NK-92 (cell line): ENCODE data around the gene MED19.
"Not testable (repeated sequence)": the region's sequence is repeated elsewhere in the genome, so short reads cannot be mapped to it uniquely, and the experiment has no call there.

Source experiments
- DNase-seq: peaks from one replicate; lab custom pipeline; 2025; ENCODE audit not compliant: unreplicated experiment; lab: John Stamatoyannopoulos, UW

Gene MED19

GRCh38 chr11:57705432-57705831 lies 6.6 kb downstream of the MED19 start:
- not testable (repeated sequence) for DNase-seq

DNA sequence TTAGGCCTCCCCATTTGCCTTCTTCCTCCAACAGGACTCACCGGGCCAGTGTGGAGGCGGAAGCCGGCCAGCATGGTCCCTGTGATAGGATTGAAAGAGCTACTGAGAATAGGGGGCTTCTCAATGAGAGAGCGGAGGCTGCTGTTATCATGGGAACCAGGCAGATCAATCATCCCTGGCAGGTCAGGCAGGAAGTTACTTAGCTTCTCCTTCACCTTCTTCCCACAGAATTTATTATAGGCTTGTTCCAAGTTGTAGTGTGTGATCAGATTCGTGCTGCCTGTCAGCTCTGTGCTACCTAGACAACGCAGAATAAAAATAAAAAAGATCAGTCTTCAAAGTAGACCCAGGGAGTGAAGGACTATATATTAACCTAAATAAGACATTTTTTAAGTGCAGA lies 7.1 kb downstream of the MED19 start:
- no peak for DNase-seq

GRCh38 chr11:57703341-57703740 lies 8.7 kb downstream of the MED19 start:
- no peak for DNase-seq

GRCh38 chr11:57700425-57700824 lies 11.6 kb downstream of the MED19 start:
- DNase-seq: no peak

GRCh38 chr11:57699813-57700212 lies 12.2 kb downstream of the MED19 start:
- no peak for DNase-seq

GRCh38 chr11:57698843-57699365 lies 13.1 kb downstream of the MED19 start:
- no peak for DNase-seq

GRCh38 chr11:57690474-57690873 lies 21.5 kb downstream of the MED19 start:
- not testable (repeated sequence) for DNase-seq

- DNase-seq: no peak
These were observed 30.8 kb downstream of the MED19 start for GRCh38 chr11:57681168-57681567.

- no peak for DNase-seq
These were observed 31.5 kb downstream of the MED19 start for GRCh38 chr11:57680552-57680874.

- DNase-seq: no peak
These were observed 32.6 kb downstream of the MED19 start for GRCh38 chr11:57679396-57679795.

GRCh38 chr11:57675176-57675941 lies 36.7 kb downstream of the MED19 start:
- DNase-seq: no peak

DNA sequence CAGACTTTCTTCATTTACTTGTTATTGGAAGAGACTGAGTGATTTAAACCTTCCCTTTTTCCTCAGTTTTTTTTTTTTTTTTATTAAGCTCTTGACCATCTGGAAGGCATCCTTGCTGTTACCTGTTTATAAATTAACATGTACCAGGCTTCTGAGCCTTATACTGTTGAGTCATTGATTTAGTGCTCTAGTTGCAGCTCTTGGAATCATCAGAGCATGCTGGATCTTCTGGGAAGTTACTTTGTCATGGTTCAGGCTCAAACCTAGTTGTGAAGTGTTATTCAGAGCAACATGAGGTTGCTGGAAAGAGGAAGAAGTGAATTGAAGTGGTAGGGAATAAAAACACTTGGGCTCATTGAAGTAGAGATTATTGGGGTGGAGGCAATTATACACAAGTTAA lies 37.8 kb downstream of the MED19 start:
- DNase-seq: no peak

DNA sequence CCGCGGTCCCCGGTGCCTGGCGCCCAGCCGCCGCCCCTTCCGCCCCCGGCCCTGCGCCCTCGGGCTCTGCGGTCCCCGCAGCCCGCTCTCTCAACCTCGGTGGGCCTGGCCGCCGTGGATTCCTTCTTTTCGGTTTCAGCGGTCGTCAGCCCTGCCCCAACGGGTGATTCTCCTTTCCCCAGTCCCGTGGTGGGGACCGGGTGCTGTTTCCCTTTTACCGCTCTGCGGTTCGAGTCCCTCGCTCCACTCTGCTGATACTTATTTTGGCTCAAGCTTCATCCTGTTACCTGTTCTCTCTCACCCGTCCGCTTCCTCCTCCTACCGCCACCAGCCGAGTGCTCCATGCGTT lies 43.6 kb downstream of the MED19 start:
- DNase-seq: no peak

DNA sequence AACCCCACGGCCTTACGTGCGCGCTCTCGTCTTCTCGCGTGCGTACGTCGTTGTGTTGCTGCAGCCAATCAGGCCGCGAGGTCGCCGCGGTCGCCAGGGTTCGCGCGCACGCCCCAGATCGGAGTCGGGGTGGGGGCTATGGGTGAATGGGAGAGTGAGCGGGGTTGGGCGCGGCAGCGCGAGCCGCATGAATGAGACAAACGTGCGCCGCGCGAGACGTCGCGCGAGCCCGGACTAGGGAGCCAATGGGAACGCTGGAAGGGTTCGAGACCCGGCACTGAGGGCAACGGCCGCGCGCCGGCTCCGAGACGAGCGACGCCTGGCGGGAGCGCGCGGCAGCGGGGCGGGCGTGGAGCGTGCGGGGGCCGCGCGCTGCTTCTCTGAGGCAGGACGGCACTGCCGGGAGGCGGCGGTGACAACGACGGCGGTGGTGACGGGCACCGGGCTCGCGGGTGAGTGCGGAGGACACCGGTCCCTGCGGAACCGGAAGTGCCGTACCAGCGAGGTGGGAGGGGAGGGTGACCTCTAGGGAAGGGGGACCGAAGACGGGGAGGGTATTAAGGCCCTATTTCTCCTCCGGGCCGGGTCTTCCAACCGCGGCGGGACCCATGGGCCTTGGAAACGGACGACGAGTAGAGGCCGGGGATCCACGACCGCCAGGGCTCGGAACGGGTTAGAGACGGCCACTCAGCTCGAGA lies 44.1 kb downstream of the MED19 start, which contains the start of gene ZDHHC5:
Gene ZDHHC5, plus strand, starts transcription at position 379 of the 698 bp plus-strand sequence. CDS start 4,977 bp downstream, outside the sequence.
- DNase-seq: peak; percentile 91

GRCh38 chr11:57667117-57667735 lies 44.8 kb downstream of the MED19 start:
- peak; percentile 60 for DNase-seq

- DNase-seq: no peak
These were observed 48.0 kb downstream of the MED19 start for GRCh38 chr11:57663975-57664374.

DNA sequence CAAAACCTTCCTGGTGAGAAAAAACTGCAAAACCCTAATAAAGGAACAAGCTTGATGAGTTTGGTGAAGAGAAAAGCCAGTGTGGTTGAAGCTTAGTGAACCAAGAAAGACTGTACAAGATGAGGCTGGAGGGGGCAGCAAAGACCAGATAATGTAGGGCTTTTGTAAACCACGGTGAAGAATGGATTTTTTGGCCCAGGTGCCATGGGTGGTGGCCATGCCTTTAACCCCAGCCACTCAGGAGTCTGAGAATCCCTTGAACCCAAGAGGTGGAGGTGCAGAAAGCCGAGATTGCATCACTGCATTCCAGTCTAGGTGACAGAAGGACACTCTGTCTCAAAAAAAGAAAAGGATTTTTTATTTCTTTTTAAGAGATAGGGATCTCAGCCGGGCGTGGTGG lies 49.1 kb downstream of the MED19 start:
- DNase-seq: no peak

DNA sequence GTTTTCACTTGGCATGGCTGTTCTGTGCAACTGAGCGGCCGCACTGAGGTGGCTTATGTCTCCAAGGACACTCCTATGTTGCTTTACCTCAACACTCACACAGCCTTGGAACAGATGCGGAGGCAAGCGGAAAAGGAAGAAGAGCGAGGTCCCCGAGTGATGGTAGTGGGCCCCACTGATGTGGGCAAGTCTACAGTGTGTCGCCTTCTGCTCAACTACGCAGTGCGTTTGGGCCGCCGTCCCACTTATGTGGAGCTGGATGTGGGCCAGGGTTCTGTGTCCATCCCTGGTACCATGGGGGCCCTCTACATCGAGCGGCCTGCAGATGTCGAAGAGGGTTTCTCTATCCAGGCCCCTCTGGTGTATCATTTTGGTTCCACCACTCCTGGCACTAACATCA lies 52.3 kb downstream of the MED19 start:
- DNase-seq: no peak

DNA sequence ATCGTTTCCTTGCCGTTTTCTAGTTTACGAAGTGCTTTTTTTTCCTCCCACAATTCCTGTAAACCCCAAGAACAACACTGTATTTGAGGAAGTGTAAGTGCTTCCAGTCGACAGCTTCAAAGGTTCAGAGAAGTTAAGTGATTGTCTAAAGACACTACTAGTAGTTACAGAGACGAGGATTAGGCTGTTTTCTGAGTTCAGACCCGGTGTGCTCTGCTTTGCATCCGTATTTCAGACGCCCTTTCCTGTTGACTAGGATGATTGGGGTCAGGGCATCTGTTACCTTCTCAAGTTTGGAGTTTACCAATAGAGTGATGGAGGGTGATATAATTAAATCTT lies 54.0 kb downstream of the MED19 start:
- no peak for DNase-seq

DNA sequence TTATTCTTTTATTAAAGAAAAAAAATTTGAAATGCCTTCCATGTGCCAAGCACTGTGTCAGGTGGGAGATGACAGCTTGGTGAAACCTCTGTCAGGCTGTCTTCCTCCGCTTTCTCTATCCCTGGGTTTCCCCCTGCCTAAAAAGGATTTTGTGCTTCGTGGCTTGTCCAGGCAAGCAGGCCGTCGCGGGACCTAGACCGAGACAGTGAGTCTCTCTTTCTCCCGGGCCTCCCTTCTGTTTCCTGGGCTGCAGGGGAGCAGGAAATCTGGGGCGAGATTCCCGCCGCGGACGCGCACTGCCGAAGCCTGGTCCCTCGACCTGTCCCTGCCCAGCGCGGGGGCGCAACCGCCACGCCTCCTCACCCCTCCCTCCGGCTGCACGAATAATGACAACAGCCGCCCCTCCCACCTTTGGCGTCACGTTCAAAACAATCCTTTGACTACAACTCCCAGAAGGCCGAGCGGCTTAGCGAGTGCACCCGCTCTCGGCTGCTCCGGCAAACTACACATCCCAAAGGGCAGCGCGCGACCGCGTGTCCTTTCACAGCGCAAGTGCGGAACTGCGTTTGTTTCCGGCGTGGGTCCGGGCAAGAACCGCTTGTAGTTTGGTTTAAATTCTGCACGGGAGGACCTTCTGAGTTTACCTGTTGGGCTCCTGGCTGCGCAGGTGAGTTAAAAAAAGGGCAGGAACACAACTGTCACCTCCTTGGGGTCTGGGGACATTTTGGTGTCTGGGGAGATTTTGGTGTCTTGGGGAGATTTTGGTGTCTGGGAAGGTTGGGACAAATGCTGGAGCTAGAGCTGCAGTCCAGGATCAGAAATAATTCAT lies 54.6 kb downstream of the MED19 start, which contains the start of gene CLP1:
Gene CLP1, plus strand, starts transcription at position 569 of the 829 bp plus-strand sequence. CDS start 1,715 bp downstream, outside the sequence.
- peak; percentile 93 for DNase-seq

DNA sequence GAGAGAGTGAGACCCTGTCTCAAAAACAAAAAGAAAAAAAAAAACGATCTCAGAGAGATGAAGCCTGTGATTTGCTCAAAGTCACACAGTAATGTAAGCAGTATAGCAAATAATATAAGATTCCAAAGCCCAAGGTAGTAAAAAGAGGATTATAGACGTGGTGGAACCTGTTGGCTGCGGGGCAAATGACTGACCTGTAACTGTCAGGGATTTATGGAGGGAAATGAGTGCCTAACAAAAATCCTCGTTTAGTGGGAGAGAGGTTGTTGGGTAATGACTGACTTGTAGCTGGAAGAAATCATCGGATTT lies 55.2 kb downstream of the MED19 start:
- DNase-seq: no peak
